ENCODE results near the gene ROCK2. TPM values are rescaled to one million over a fixed set of nuclear protein-coding genes. Genes with fewer than 3 reads are reported as not detected.

Gene ROCK2
- polyA plus RNA-seq, 1 donor (not counting 4 experiments of a cell fraction or from before 2014, with no cell fraction given): 12.6 TPM

- no peaks in the 10 kb centered on the region for H3K4me1 ChIP-seq (ENCODE audit: control insufficient read depth, extremely low read depth, insufficient read depth, low read length)
- no peaks in the 10 kb centered on the region for H3K9me3 ChIP-seq (ENCODE audit: control insufficient read depth, low read depth, low read length)
- TF ChIP-seq EZH2 (IDR thresholded peaks at IDR 0.05; ENCODE audit: low read length) (no peak), CTCF (optimal IDR thresholded peaks at IDR 0.05 in 1 of 3, IDR thresholded peaks at IDR 0.05 in 1 of 3, conservative IDR thresholded peaks at IDR 0.05 in 1 of 3; ENCODE audit: extremely low read depth in 1 of 3, insufficient read depth in 2 of 3, low read length in 3 of 3) (no peak)
- H4K20me1 ChIP-seq (ENCODE audit: control insufficient read depth, extremely low read depth, insufficient read depth, low read length): peaks cover 2% of the 10 kb centered on the region
- no peak overlapping the region for H3K9ac ChIP-seq (ENCODE audit: control insufficient read depth, extremely low read depth, insufficient read depth, low read length)
- H3K27me3 ChIP-seq (ENCODE audit: control insufficient read depth, extremely low read depth, insufficient read depth, low read length): no peaks in the 10 kb centered on the region
- FAIRE-seq (no peak), DNase-seq (ENCODE audit: low read depth, low spot score) (no peak)
- peaks cover 69% of the 10 kb centered on the region for H3K79me2 ChIP-seq (ENCODE audit: control insufficient read depth, insufficient read depth, low read length)
- no peak overlapping the region for H3K4me2 ChIP-seq (ENCODE audit: control insufficient read depth, extremely low read depth, insufficient read depth, low read depth, low read length)
- no peaks in the 10 kb centered on the region for H3K36me3 ChIP-seq (ENCODE audit: control insufficient read depth in 2 of 2, extremely low read depth in 1 of 2, insufficient read depth in 2 of 2, low read length in 2 of 2)
- no peak overlapping the region for H3K27ac ChIP-seq (ENCODE audit: control insufficient read depth, insufficient read depth, low read length)
- no peak overlapping the region for H2AFZ ChIP-seq (ENCODE audit: control insufficient read depth, low read length)
- H3K9me1 ChIP-seq (ENCODE audit: control insufficient read depth, extremely low read depth, insufficient read depth, low read length): no peaks in the 10 kb centered on the region
- dilution Hi-C loops (cut with MboI; ENCODE audit: extremely low pct_ligation_motif_present, low sequenced_read_pairs): no loop called here
- H3K4me3 ChIP-seq (ENCODE audit: control insufficient read depth in 2 of 3, extremely low read depth in 1 of 3, insufficient read depth in 2 of 3, low read depth in 1 of 3, low read length in 3 of 3): no peak overlapping the region
These were observed 22.6 kb downstream of the ROCK2 start for GRCh38 chr2:11321847-11322246.

- peaks cover 69% of the 10 kb centered on the region for H3K79me2 ChIP-seq (ENCODE audit: control insufficient read depth, insufficient read depth, low read length)
- no peaks in the 10 kb centered on the region for H3K27me3 ChIP-seq (ENCODE audit: control insufficient read depth, extremely low read depth, insufficient read depth, low read length)
- no peaks in the 10 kb centered on the region for H3K36me3 ChIP-seq (ENCODE audit: control insufficient read depth in 2 of 2, extremely low read depth in 1 of 2, insufficient read depth in 2 of 2, low read length in 2 of 2)
- peaks cover 2% of the 10 kb centered on the region for H4K20me1 ChIP-seq (ENCODE audit: control insufficient read depth, extremely low read depth, insufficient read depth, low read length)
- no peak overlapping the region for H3K9ac ChIP-seq (ENCODE audit: control insufficient read depth, extremely low read depth, insufficient read depth, low read length)
- no peak for FAIRE-seq
- H3K9me1 ChIP-seq (ENCODE audit: control insufficient read depth, extremely low read depth, insufficient read depth, low read length): no peaks in the 10 kb centered on the region
- H3K4me3 ChIP-seq (ENCODE audit: control insufficient read depth in 2 of 3, extremely low read depth in 1 of 3, insufficient read depth in 2 of 3, low read depth in 1 of 3, low read length in 3 of 3): no peak overlapping the region
- no peak for TF ChIP-seq CTCF (optimal IDR thresholded peaks at IDR 0.05 in 1 of 3, IDR thresholded peaks at IDR 0.05 in 1 of 3, conservative IDR thresholded peaks at IDR 0.05 in 1 of 3; ENCODE audit: extremely low read depth in 1 of 3, insufficient read depth in 2 of 3, low read length in 3 of 3)
- TF ChIP-seq EZH2 (IDR thresholded peaks at IDR 0.05; ENCODE audit: low read length): no peak
- DNase-seq (ENCODE audit: low read depth, low spot score): no peak
- H3K9me3 ChIP-seq (ENCODE audit: control insufficient read depth, low read depth, low read length): no peaks in the 10 kb centered on the region
- no peaks in the 10 kb centered on the region for H3K4me1 ChIP-seq (ENCODE audit: control insufficient read depth, extremely low read depth, insufficient read depth, low read length)
- H3K27ac ChIP-seq (ENCODE audit: control insufficient read depth, insufficient read depth, low read length): no peak overlapping the region
- H2AFZ ChIP-seq (ENCODE audit: control insufficient read depth, low read length): no peak overlapping the region
- H3K4me2 ChIP-seq (ENCODE audit: control insufficient read depth, extremely low read depth, insufficient read depth, low read depth, low read length): no peak overlapping the region
- dilution Hi-C loops (cut with MboI; ENCODE audit: extremely low pct_ligation_motif_present, low sequenced_read_pairs): no loop called here
These were observed 23.5 kb downstream of the ROCK2 start for GRCh38 chr2:11320698-11321492.
